Activated B cell treated with CpG ODN at 0.5 μM for 24 hours (primary cell): ENCODE results near the gene MTFP1. TPM values are rescaled to one million over a fixed set of nuclear protein-coding genes. Genes with fewer than 3 reads are reported as not detected.

Source experiments
- ATAC-seq: fragments of 200-7000 bp; cut with Tn5 transposase; one replicate; pipeline ENCODE4 v1.10.0; 2021; ENCODE audit warnings: low read depth, mild to moderate bottlenecking, moderate library complexity
- CTCF ChIA-PET: fragments of 350-600 bp; sonication (Branson Sonifier 250); formaldehyde crosslinking; loops from one replicate; lab custom pipeline; 2021; ENCODE audit warnings: antibody characterized with exemption; lab: Charles Lee
- POLR2A ChIA-PET: fragments of 350-600 bp; sonication (Branson Sonifier 250); formaldehyde crosslinking; loops from one replicate; lab custom pipeline; 2021; ENCODE audit warnings: antibody characterized with exemption; lab: Charles Lee
- DNase-seq: peaks from one replicate; pipeline ENCODE4 v3.0.0; 2022
- H3K27ac Mint-ChIP-seq: one replicate; pipeline ENCODE4 v1.8.0; 2020; ENCODE audit warnings: mixed read lengths
- H3K27me3 Mint-ChIP-seq: one replicate; pipeline ENCODE4 v1.8.0; 2021; ENCODE audit warnings: mixed read lengths
- H3K36me3 Mint-ChIP-seq: one replicate; pipeline ENCODE4 v1.8.0; 2021; ENCODE audit warnings: low read depth, mixed read lengths
- H3K4me1 Mint-ChIP-seq: one replicate; pipeline ENCODE4 v1.8.0; 2021; ENCODE audit warnings: mixed read lengths
- H3K4me3 Mint-ChIP-seq: one replicate; pipeline ENCODE4 v1.8.0; 2020; ENCODE audit warnings: mild to moderate bottlenecking, mixed read lengths
- H3K9me3 Mint-ChIP-seq: one replicate; pipeline ENCODE4 v1.8.0; 2020; ENCODE audit warnings: mixed read lengths
- CTCF ChIP-seq: fragments of 200-600 bp; IDR thresholded peaks from one replicate; pipeline ENCODE4 v1.8.0; 2022; ENCODE audit warnings: antibody characterized with exemption, mild to moderate bottlenecking
- intact Hi-C: fragments of 100-400 bp; cut with micrococcal nuclease; formaldehyde crosslinking; loops from one replicate; pipeline ENCODE4 v1.15.1; 2024
- total RNA-seq: library from RNA; stranded (reverse); gene quantifications from 2 replicates; pipeline ENCODE4 v1.2.3, GENCODE V29; 2022

Gene MTFP1
- total RNA-seq, 1 donor from 2014 or later, result 33.9 TPM

- H3K36me3 Mint-ChIP-seq, result no peaks in the 10 kb centered on the region
- TF ChIP-seq CTCF, result no peak
- CTCF ChIA-PET, result interaction anchor here (0.7 to 11.3 kb wide), 6 partner anchors 32 to 284 kb away, joined by 3 to 275 read pairs (median 15); partner anchors contain the start of genes CASTOR1 and MTFP1
- H3K4me3 Mint-ChIP-seq, result no peak overlapping the region
- POLR2A ChIA-PET, result interaction anchor here (0.5 to 4.8 kb wide), 4 partner anchors 32 to 529 kb away, joined by 3 to 42 read pairs (median 6); partner anchors contain the start of genes CASTOR1 and MTFP1
- intact Hi-C loops, result no loop called here
- H3K27ac Mint-ChIP-seq, result no peak overlapping the region
- H3K27me3 Mint-ChIP-seq, result peaks cover 22% of the 10 kb centered on the region
- H3K4me1 Mint-ChIP-seq, result peaks cover 32% of the 10 kb centered on the region
- no peaks in the 10 kb centered on the region for H3K9me3 Mint-ChIP-seq
- no peak for DNase-seq
- ATAC-seq, result no peak
Measured at GRCh38 chr22:30392661-30393321, 32.8 kb upstream of the MTFP1 start.

- peaks cover 27% of the 10 kb centered on the region for H3K27me3 Mint-ChIP-seq
- no peak for TF ChIP-seq CTCF
- no peaks in the 10 kb centered on the region for H3K36me3 Mint-ChIP-seq
- H3K4me1 Mint-ChIP-seq, result peaks cover 32% of the 10 kb centered on the region
- H3K27ac Mint-ChIP-seq, result no peak overlapping the region
- POLR2A ChIA-PET, result interaction anchor here (4.8 kb wide), 1 partner anchor 32 kb away, joined by 42 read pairs; the partner anchor contains the start of gene MTFP1
- ATAC-seq (no peak), DNase-seq (no peak)
- intact Hi-C loops, result no loop called here
- H3K9me3 Mint-ChIP-seq, result no peaks in the 10 kb centered on the region
- no peak overlapping the region for H3K4me3 Mint-ChIP-seq
- CTCF ChIA-PET, result interaction anchor here (11.3 kb wide), 1 partner anchor 105 kb away, joined by 275 read pairs; the partner anchor contains the start of gene CASTOR1
Measured at GRCh38 chr22:30393322-30393680, 32.3 kb upstream of the MTFP1 start.

GRCh38 chr22:30393885-30394284, 31.7 kb upstream of the MTFP1 start:
- Mint-ChIP-seq H3K36me3 (no peaks in the 10 kb centered on the region), H3K9me3 (no peaks in the 10 kb centered on the region), H3K27me3 (peaks cover 31% of the 10 kb centered on the region), H3K27ac (no peak overlapping the region), H3K4me1 (peaks cover 32% of the 10 kb centered on the region), H3K4me3 (no peak overlapping the region)
- no peak for DNase-seq
- ChIA-PET POLR2A (no interaction called here), CTCF (interaction anchor here (11.3 kb wide), 1 partner anchor 106 kb away, joined by 275 read pairs; the partner anchor contains the start of gene CASTOR1)
- intact Hi-C loops, result no loop called here
- no peak for TF ChIP-seq CTCF
- no peak for ATAC-seq

GRCh38 chr22:30396871-30397655, 28.5 kb upstream of the MTFP1 start, which contains the start of gene SEC14L2:
Gene SEC14L2 (plus strand): TSS chr22:30397018. CDS start chr22:30397117, 99 bp downstream.
- TF ChIP-seq CTCF, result no peak
- Mint-ChIP-seq H3K27ac (no peak within 1 kb of the TSS), H3K36me3 (no peaks in the 10 kb centered on the region), H3K4me3 (peak within 1 kb of the TSS; percentile 79), H3K9me3 (no peaks in the 10 kb centered on the region), H3K27me3 (peaks cover 34% of the 10 kb centered on the region), H3K4me1 (peaks cover 19% of the 10 kb centered on the region)
- CTCF ChIA-PET, result interaction anchor here (1.0 to 2.1 kb wide), 3 partner anchors 29 to 134 kb away, joined by 3 to 9 read pairs (median 4); no protein-coding TSS in a partner anchor
- ATAC-seq, result peak; percentile 60
- intact Hi-C loops, result no loop called here
- POLR2A ChIA-PET, result interaction anchor here (0.6 to 1.7 kb wide), 4 partner anchors 9 to 864 kb away, joined by 3 to 10 read pairs (median 4); no protein-coding TSS in a partner anchor
- peak; percentile 27 for DNase-seq
